Endothelial cell of umbilical vein (primary cell): ENCODE data around the gene MUC7. TPM values are rescaled to one million over a fixed set of nuclear protein-coding genes. Genes with fewer than 3 reads are reported as not detected.

Experiments used
- BruUV-seq: library from RNA; stranded (reverse); fragments of 400-500 nt; replicated peaks from 2 replicates; lab custom pipeline; 2021; lab: Mats Ljungman, UMichigan
- CTCF ChIA-PET: fragments of 300-600, 350-600 bp; sonication (Branson Sonifier 250); formaldehyde crosslinking; loops from one replicate; lab custom pipeline; 2021; ENCODE audit warnings: antibody characterized with exemption, inconsistent platforms; lab: Charles Lee
- POLR2A ChIA-PET: fragments of 300-600, 350-600 bp; sonication (Branson Sonifier 250); formaldehyde crosslinking; loops from one replicate; lab custom pipeline; 2021; ENCODE audit warnings: antibody characterized with exemption, inconsistent platforms; lab: Charles Lee
- DNase-seq: peaks from one replicate; pipeline ENCODE4 v3.0.0-alpha.2; 2011; ENCODE audit warnings: low read depth, low spot score
- FAIRE-seq: peaks from 2 replicates; lab custom pipeline; 2011; peaks lifted over from hg19 to GRCh38; lab: Jason Lieb, UNC
- H2AFZ ChIP-seq: 2 replicates; pipeline ENCODE4 v1.6.0; 2012; ENCODE audit warnings: low read depth, low read length, control low read depth, inconsistent platforms
- H3K27ac ChIP-seq: 2 replicates; pipeline ENCODE4 v1.5.1; 2011; ENCODE audit warnings: low read depth, mild to moderate bottlenecking, control low read depth, low read length, moderate library complexity; ENCODE audit not compliant: insufficient read depth
- H3K27me3 ChIP-seq, 2 experiments: 2 replicates each; pipeline versions ENCODE4 v1.6.0 to v1.6.1; 2011; ENCODE audit warnings: low read length in 2 of 2, mixed read lengths in 1 of 2; ENCODE audit not compliant: control insufficient read depth in 2 of 2, insufficient read depth in 2 of 2
- H3K36me3 ChIP-seq, 2 experiments: 2 replicates in 1 of 2; 3 replicates in 1 of 2; pipeline ENCODE4 v1.5.1; 2011; ENCODE audit warnings: low read length in 2 of 2, mild to moderate bottlenecking in 1 of 2, moderate library complexity in 1 of 2; ENCODE audit not compliant: control insufficient read depth in 2 of 2, insufficient read depth in 2 of 2; ENCODE audit errors: extremely low read depth in 1 of 2
- H3K4me1 ChIP-seq: 3 replicates; pipeline ENCODE4 v1.5.1; 2011; ENCODE audit warnings: mild to moderate bottlenecking, low read length; ENCODE audit not compliant: control insufficient read depth, insufficient read depth; ENCODE audit errors: extremely low read depth
- H3K4me2 ChIP-seq: 2 replicates; pipeline ENCODE4 v1.6.1; 2011; ENCODE audit warnings: low read length, control low read depth, mixed read lengths; ENCODE audit not compliant: insufficient read depth
- H3K4me3 ChIP-seq, 3 experiments: fragments of 200-600 bp in 1 of 3; sonication (generic), shearing (Covaris generic) in 1 of 3; replicated peaks in 1 of 3; 2 replicates each; pipeline ENCODE4 v1.5.1; 2011 to 2016; ENCODE audit warnings: control low read depth in 3 of 3, low read length in 3 of 3, mild to moderate bottlenecking in 2 of 3, inconsistent platforms in 1 of 3, low read depth in 1 of 3, moderate library complexity in 1 of 3; ENCODE audit not compliant: insufficient read depth in 1 of 3
- H3K79me2 ChIP-seq: 2 replicates; pipeline ENCODE4 v1.6.0; 2012; ENCODE audit warnings: low read length, inconsistent platforms; ENCODE audit not compliant: control insufficient read depth, insufficient read depth
- H3K9ac ChIP-seq: replicated peaks from 2 replicates; pipeline ENCODE3; 2011; ENCODE audit warnings: low read length, control low read depth; ENCODE audit not compliant: insufficient read depth; ENCODE audit errors: extremely low read depth
- H3K9me1 ChIP-seq: replicated peaks from 3 replicates; pipeline ENCODE4 v1.6.0; 2011; ENCODE audit warnings: mild to moderate bottlenecking, low read length; ENCODE audit not compliant: control insufficient read depth, insufficient read depth; ENCODE audit errors: extremely low read depth
- H3K9me3 ChIP-seq: replicated peaks from 2 replicates; pipeline ENCODE4 v1.5.1; 2012; ENCODE audit warnings: low read length, inconsistent platforms; ENCODE audit not compliant: control insufficient read depth, insufficient read depth
- H4K20me1 ChIP-seq: replicated peaks from 2 replicates; pipeline ENCODE3; 2011; ENCODE audit warnings: mild to moderate bottlenecking, low read length; ENCODE audit not compliant: control insufficient read depth, insufficient read depth; ENCODE audit errors: extremely low read depth
- FOS ChIP-seq: IDR thresholded peaks from 2 replicates; pipeline ENCODE4 v1.6.1; 2011; ENCODE audit warnings: mild to moderate bottlenecking, low read length, moderate library complexity, borderline replicate concordance; ENCODE audit not compliant: insufficient read depth
- GATA2 ChIP-seq: IDR thresholded peaks from 2 replicates; pipeline ENCODE4 v1.7.0; 2011; ENCODE audit warnings: low read depth, mild to moderate bottlenecking, moderate library complexity, mixed read lengths, low read length; ENCODE audit not compliant: insufficient read length, insufficient read depth
- JUN ChIP-seq: IDR thresholded peaks from 2 replicates; pipeline ENCODE4 v1.6.1; 2011; ENCODE audit warnings: borderline replicate concordance, low read depth; ENCODE audit not compliant: insufficient read length, insufficient read depth
- MYC ChIP-seq: IDR thresholded peaks from one replicate; pipeline ENCODE4 v1.6.1; 2011; ENCODE audit warnings: mild to moderate bottlenecking, low read depth, low read length
- POLR2A ChIP-seq: IDR thresholded peaks from 2 replicates; pipeline ENCODE4 v1.6.1; 2012; ENCODE audit warnings: low read depth, mild to moderate bottlenecking, control low read depth, low read length
- POLR2AphosphoS5 ChIP-seq: IDR thresholded peaks from 2 replicates; pipeline ENCODE4 v1.6.1; 2012; ENCODE audit warnings: low read depth, mild to moderate bottlenecking, control low read depth, low read length, moderate library complexity; ENCODE audit not compliant: insufficient read depth
- dilution Hi-C: fragments of 300-500 bp; cut with MboI; formaldehyde crosslinking; loops from one replicate; pipeline ENCODE4 v1.15.0; 2019; ENCODE audit warnings: low sequenced_read_pairs; ENCODE audit not compliant: extremely low pct_ligation_motif_present
- intact Hi-C: fragments of 100-400 bp; cut with micrococcal nuclease; formaldehyde crosslinking; loops from one replicate; pipeline ENCODE4 v1.10.0; 2022
- polyA plus RNA-seq, 4 experiments: library from polyadenylated mRNA; depleted of rRNA in 3 of 4; stranded (reverse) in 3 of 4; unstranded in 1 of 4; fragments of >200 nt; gene quantifications; 2 replicates each; pipeline versions ENCODE4 v1.2.1 to v1.2.3, GENCODE V29; 2011 to 2012; ENCODE audit warnings: missing spikeins in 1 of 4
- total RNA-seq: library from RNA; stranded (reverse); gene quantifications from 2 replicates; pipeline ENCODE4 v1.2.3, GENCODE V29; 2021
- TF ChIP-seq, protein P1 (sequence below): IDR thresholded peaks from 2 replicates; pipeline ENCODE4 v1.6.1; 2011; ENCODE audit not compliant: insufficient read depth, insufficient read length
- TF ChIP-seq, protein P2 (sequence below), 2 donors: IDR thresholded peaks; 1 replicate in 1 of 2; 2 replicates in 1 of 2; pipeline ENCODE4 v1.5.1; 2011; ENCODE audit warnings: low read length in 2 of 2, mild to moderate bottlenecking in 2 of 2, moderate library complexity in 2 of 2, control low read depth in 1 of 2, inconsistent platforms in 1 of 2, low read depth in 1 of 2; ENCODE audit not compliant: insufficient read depth in 1 of 2; ENCODE audit errors: extremely low read depth in 1 of 2

Gene MUC7
- total and polyA plus RNA-seq, 2 donors (not counting 3 experiments of a cell fraction or from before 2014, with no cell fraction given), result not detected

DNA sequence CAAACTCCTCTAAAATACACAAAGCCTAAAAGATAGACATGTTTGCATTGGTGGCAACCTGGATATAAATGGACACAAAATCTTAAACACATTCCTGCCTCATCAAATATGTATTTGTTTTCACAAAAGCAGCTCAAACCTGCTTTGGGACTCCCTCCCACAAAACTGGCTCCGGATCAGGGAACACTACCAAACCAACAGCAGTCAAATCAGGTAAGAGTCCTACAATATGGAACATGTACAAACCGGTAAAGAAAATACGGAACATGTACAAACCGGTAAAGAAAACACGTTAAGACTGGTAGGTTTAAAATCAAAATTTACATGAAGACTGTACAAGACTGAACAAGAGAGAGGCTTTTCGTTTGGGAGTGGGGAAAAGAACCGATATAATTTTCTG is 50.6 kb downstream of the MUC7 start:
- POLR2A ChIA-PET, result no interaction called here
- CTCF ChIA-PET, result interaction anchor here (0.9 kb wide), 1 partner anchor 9 kb away, joined by 4 read pairs; no protein-coding TSS in a partner anchor
- no peak overlapping the region for H3K27ac ChIP-seq
- no peaks in the 10 kb centered on the region for H3K4me1 ChIP-seq
- no TSS peak for BruUV-seq
- no peaks in the 10 kb centered on the region for H3K9me1 ChIP-seq
- intact Hi-C loops (no loop called here), dilution Hi-C loops (no loop called here)
- H3K4me3 ChIP-seq, result no peak overlapping the region
- no peak for FAIRE-seq
- no peaks in the 10 kb centered on the region for H3K27me3 ChIP-seq
- H3K79me2 ChIP-seq, result no peaks in the 10 kb centered on the region
- no peaks in the 10 kb centered on the region for H3K36me3 ChIP-seq
- TF ChIP-seq FOS (no peak), JUN (no peak), GATA2 (no peak), MYC (no peak), POLR2A (no peak)
- TF ChIP-seq, protein P1, sequence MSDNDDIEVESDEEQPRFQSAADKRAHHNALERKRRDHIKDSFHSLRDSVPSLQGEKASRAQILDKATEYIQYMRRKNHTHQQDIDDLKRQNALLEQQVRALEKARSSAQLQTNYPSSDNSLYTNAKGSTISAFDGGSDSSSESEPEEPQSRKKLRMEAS, result no peak
- no peak for DNase-seq
- H2AFZ ChIP-seq, result no peak overlapping the region
- no peaks in the 10 kb centered on the region for H3K9me3 ChIP-seq
- H3K4me2 ChIP-seq, result no peak overlapping the region
- no peaks in the 10 kb centered on the region for H4K20me1 ChIP-seq
- no peak overlapping the region for H3K9ac ChIP-seq

DNA sequence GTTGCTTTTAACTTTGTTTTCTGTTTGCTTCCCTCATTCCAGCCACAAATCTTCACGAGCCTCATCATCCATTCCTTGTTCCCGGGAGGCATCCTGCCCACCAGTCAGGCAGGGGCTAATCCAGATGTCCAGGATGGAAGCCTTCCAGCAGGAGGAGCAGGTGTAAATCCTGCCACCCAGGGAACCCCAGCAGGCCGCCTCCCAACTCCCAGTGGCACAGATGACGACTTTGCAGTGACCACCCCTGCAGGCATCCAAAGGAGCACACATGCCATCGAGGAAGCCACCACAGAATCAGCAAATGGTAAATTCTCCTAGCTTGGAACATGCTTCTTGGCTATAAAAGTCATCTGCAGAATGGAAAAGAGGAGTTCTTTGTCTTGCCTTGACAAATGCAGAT is 59.0 kb downstream of the MUC7 start:
- intact Hi-C loops, result no loop called here
- POLR2A ChIA-PET, result no interaction called here
- H3K9me3 ChIP-seq, result no peaks in the 10 kb centered on the region
- H3K36me3 ChIP-seq, result no peaks in the 10 kb centered on the region
- H2AFZ ChIP-seq, result no peak overlapping the region
- TF ChIP-seq, protein P2, sequence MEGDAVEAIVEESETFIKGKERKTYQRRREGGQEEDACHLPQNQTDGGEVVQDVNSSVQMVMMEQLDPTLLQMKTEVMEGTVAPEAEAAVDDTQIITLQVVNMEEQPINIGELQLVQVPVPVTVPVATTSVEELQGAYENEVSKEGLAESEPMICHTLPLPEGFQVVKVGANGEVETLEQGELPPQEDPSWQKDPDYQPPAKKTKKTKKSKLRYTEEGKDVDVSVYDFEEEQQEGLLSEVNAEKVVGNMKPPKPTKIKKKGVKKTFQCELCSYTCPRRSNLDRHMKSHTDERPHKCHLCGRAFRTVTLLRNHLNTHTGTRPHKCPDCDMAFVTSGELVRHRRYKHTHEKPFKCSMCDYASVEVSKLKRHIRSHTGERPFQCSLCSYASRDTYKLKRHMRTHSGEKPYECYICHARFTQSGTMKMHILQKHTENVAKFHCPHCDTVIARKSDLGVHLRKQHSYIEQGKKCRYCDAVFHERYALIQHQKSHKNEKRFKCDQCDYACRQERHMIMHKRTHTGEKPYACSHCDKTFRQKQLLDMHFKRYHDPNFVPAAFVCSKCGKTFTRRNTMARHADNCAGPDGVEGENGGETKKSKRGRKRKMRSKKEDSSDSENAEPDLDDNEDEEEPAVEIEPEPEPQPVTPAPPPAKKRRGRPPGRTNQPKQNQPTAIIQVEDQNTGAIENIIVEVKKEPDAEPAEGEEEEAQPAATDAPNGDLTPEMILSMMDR (IDR thresholded peaks at IDR 0.05; ENCODE audit: extremely low read depth in 1 of 2, insufficient read depth in 1 of 2, low read depth in 1 of 2, low read length in 2 of 2), result no peak
- TF ChIP-seq FOS, result no peak
- TF ChIP-seq JUN, result no peak
- no peak for TF ChIP-seq MYC
- TF ChIP-seq, protein P1, result no peak
- TF ChIP-seq POLR2A, result no peak
- no peak for TF ChIP-seq POLR2AphosphoS5
- no peak overlapping the region for H3K9ac ChIP-seq
- H3K4me1 ChIP-seq, result no peaks in the 10 kb centered on the region
- no peaks in the 10 kb centered on the region for H4K20me1 ChIP-seq
- no peak overlapping the region for H3K4me2 ChIP-seq
- H3K79me2 ChIP-seq, result no peaks in the 10 kb centered on the region
- dilution Hi-C loops, result no loop called here
- H3K4me3 ChIP-seq, result no peak overlapping the region
- BruUV-seq, result no TSS peak
- CTCF ChIA-PET, result no interaction called here
- no peaks in the 10 kb centered on the region for H3K9me1 ChIP-seq
- FAIRE-seq, result no peak
- no peak for DNase-seq
- peaks cover 0 to 3% of the 10 kb centered on the region in 2 experiments for H3K27me3 ChIP-seq
- H3K27ac ChIP-seq, result no peak overlapping the region
